GM18909 (cell line): ENCODE measurements around the gene LMTK2.
A peak's percentile ranks its signal among the peaks of the same experiment; 100 is the strongest.

Experiments used
- ATAC-seq: cut with Tn5 transposase; IDR thresholded peaks from one replicate; pipeline ENCODE4 v1.9.1; 2021; ENCODE audit warnings: mild to moderate bottlenecking; ENCODE audit not compliant: unreplicated experiment, poor library complexity

LMTK2 gene

DNA sequence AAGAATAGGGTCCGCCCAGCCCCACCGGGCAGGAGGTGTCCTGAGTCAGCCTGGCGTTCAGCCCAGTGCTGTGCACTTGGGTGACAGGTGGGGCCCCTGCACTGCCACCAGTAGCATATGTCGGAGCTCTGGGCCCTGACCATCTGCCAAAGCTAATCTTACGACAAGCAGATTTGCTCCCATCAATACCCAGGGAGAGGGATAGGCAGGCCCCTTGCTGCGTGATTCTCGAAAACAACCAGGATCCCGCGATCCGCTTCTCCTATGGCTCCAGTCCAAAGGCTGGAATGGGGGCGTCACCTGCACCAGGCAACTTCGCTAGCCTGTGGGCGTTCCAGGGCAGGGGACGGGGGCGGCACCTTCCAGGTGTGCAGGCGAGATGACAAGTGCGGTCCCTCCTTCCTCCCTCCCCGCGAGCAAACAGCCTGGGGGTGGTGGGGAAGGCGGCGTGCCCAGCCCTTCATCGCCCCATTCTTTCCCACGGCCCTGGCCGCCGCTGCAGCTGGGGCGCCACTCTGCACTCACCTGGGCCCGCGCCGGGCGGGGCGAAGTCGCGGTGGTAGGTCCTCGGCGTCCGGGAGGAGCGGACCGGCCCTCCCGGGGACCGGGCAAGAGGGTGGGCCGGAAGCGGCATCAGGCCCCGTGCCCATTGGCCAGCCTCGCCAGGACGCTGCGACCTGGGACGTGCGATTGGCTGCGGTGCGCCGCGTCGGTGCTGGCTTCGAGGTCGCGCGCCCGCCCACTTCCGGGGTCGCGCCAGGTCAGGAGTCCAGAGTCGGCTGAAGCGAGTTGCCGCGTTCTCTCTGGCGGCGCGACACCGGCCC is 145.2 kb downstream of the LMTK2 start, which contains the start of gene TECPR1:
TSS of gene TECPR1 (minus strand) at position 632 of the 824 bp plus-strand sequence. CDS start 6,086 bp downstream, outside the sequence.
- peak; percentile 98 for ATAC-seq

DNA sequence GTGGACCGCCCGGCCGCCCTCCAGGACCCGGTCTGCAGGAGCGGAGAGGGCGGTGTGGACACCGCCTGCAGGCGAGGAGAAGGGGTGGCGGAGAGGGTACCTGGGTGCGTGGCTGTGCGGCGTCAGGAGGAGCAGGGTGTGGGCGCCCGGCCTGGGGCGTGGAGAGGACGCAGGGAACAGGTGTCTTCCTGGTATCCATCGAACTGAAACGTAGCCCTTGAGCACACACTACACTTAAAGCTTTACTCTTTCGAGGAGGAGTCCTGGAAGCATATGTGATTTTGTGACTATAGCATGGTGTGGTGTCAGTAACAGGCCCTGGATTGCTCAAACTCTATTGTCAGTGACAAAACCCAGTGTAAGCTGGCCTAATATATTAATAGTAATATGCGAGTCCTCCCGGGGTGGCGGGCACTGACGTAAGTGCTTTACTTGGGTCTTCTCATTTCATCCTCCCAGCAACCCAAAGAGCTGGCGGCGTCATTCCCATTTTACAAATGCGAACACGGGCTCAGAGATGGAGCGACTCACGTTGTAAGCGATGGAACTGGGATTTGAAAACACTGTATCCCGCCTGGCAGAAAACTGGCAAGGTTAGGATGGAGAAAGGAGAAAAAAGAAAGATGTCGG is 145.9 kb downstream of the LMTK2 start:
- ATAC-seq, result no peak

DNA sequence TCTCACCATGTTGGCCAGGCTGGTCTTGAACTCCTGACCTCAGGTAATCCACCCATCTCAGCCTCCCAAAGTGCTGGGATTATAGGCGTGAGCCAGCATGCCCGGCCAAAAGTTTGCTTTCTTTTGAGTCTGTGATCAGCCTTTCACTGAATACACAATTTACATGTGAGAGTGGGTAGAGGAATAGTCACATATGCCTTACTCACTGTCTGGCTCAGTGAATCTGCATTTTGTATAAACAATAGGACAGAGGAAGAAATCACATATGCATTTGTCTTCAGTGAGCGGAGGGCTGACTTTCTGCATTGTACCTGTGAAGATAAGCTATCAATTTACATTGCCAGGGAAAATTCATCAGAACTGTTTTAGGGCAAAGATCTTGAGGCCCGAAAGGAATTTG is 147.9 kb downstream of the LMTK2 start:
- ATAC-seq, result no peak

DNA sequence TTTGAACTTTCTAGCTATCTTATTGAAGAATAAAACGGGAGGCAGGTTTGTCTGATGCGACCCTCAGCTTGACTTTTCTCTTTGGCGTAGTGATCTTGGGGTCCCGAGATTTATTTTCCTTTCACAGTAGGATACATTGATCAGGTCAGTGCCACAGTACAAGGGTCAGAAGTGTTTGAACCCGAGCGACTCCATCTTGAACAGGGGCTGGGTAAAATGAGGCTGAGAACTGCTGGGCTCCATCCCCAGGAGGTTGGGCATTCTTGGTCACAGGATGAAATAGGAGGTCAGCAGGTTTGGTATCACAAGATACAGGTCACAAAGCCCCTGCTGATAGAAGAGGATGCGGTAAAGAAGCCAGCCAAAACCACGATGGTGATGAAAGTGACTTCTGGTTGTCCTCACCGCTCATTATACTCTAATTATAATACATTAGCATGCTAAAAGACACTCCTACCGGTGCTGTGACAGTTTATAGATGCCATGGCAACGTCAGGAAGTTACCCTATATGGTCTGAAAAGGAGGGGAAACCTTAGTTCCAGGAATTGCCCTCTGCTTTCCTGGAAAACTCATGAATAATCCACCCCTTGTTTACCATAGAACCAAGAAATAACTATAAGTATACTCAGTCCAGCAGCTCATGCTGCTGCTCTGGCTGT is 148.4 kb downstream of the LMTK2 start:
- no peak for ATAC-seq

DNA sequence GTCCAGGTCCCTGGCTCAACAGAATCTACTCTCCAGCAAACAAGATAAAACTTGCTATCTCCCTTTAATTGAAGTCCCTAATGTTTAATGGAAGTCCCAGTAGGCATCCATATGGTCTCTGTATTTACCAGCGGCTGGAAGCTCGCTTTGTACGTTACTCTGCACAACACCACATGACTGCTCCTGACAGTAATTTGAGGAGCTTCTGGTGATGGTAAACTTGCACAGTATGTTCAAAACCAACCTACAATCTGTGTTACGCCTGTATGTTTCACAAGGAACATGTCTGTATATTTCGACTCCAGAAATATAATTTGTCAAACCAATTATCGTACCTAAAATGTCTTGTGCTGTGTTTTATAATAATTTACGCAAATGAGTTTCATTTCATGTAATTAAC is 149.8 kb downstream of the LMTK2 start:
- no peak for ATAC-seq

DNA sequence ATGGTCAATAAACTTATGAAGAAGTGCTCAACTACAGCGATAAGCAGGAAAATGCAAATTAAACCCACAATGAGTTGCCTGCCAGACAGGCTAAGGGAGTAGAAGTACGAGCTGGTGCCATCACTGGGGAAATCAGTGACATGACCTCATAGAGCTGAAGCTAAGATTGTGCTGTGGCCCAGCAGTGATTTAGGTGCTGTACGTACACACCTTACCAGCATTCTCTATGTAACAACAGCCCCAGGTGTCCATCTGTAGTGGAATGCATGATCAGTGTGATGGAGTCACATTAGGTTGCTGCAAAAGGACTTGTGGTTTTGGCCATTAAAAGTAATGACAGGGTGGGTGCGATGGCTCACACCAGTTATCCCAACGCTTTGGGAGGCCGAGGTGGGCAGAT is 151.0 kb downstream of the LMTK2 start:
- no peak for ATAC-seq
